Activated B cell treated with CpG ODN at 0.5 μM for 24 hours (primary cell): ENCODE data around the gene ADARB2. TPM values are rescaled to one million over a fixed set of nuclear protein-coding genes. Genes with fewer than 3 reads are reported as not detected.

ENCODE experiments used
- ATAC-seq: fragments of 200-7000 bp; cut with Tn5 transposase; one replicate; pipeline ENCODE4 v1.10.0; 2021; ENCODE audit warnings: low read depth, mild to moderate bottlenecking, moderate library complexity
- CTCF ChIA-PET: fragments of 350-600 bp; sonication (Branson Sonifier 250); formaldehyde crosslinking; loops from one replicate; lab custom pipeline; 2021; ENCODE audit warnings: antibody characterized with exemption; lab: Charles Lee
- POLR2A ChIA-PET: fragments of 350-600 bp; sonication (Branson Sonifier 250); formaldehyde crosslinking; loops from one replicate; lab custom pipeline; 2021; ENCODE audit warnings: antibody characterized with exemption; lab: Charles Lee
- DNase-seq: peaks from one replicate; pipeline ENCODE4 v3.0.0; 2022
- H3K27ac Mint-ChIP-seq: one replicate; pipeline ENCODE4 v1.8.0; 2020; ENCODE audit warnings: mixed read lengths
- H3K27me3 Mint-ChIP-seq: one replicate; pipeline ENCODE4 v1.8.0; 2021; ENCODE audit warnings: mixed read lengths
- H3K36me3 Mint-ChIP-seq: one replicate; pipeline ENCODE4 v1.8.0; 2021; ENCODE audit warnings: low read depth, mixed read lengths
- H3K4me1 Mint-ChIP-seq: one replicate; pipeline ENCODE4 v1.8.0; 2021; ENCODE audit warnings: mixed read lengths
- H3K4me3 Mint-ChIP-seq: one replicate; pipeline ENCODE4 v1.8.0; 2020; ENCODE audit warnings: mild to moderate bottlenecking, mixed read lengths
- H3K9me3 Mint-ChIP-seq: one replicate; pipeline ENCODE4 v1.8.0; 2020; ENCODE audit warnings: mixed read lengths
- CTCF ChIP-seq: fragments of 200-600 bp; IDR thresholded peaks from one replicate; pipeline ENCODE4 v1.8.0; 2022; ENCODE audit warnings: antibody characterized with exemption, mild to moderate bottlenecking
- intact Hi-C: fragments of 100-400 bp; cut with micrococcal nuclease; formaldehyde crosslinking; loops from one replicate; pipeline ENCODE4 v1.15.1; 2024
- total RNA-seq: library from RNA; stranded (reverse); gene quantifications from 2 replicates; pipeline ENCODE4 v1.2.3, GENCODE V29; 2022

ADARB2 gene
- total RNA-seq, 1 donor from 2014 or later: 0.11 TPM

GRCh38 chr10:1577373-1577770 lies 160.0 kb downstream of the ADARB2 start:
- no peak for TF ChIP-seq CTCF
- ChIA-PET POLR2A (interaction anchor here (0.6 to 1.0 kb wide), 3 partner anchors 85 to 151 kb away, joined by 3 read pairs; no protein-coding TSS in a partner anchor), CTCF (no interaction called here)
- H3K27ac Mint-ChIP-seq: no peak overlapping the region
- H3K27me3 Mint-ChIP-seq: peaks cover 6% of the 10 kb centered on the region
- ATAC-seq (peak; percentile 67), DNase-seq (no peak)
- intact Hi-C loops: loop anchor here (1.0 kb wide), 3 partner anchors 85 to 152 kb away; no protein-coding TSS in a partner anchor
- no peak overlapping the region for H3K4me3 Mint-ChIP-seq
- peaks cover 66% of the 10 kb centered on the region for H3K4me1 Mint-ChIP-seq
- H3K36me3 Mint-ChIP-seq: no peaks in the 10 kb centered on the region
- no peaks in the 10 kb centered on the region for H3K9me3 Mint-ChIP-seq

- ChIA-PET CTCF (no interaction called here), POLR2A (interaction anchor here (0.6 to 1.0 kb wide), 3 partner anchors 85 to 151 kb away, joined by 3 read pairs; no protein-coding TSS in a partner anchor)
- TF ChIP-seq CTCF: no peak
- peaks cover 12% of the 10 kb centered on the region for H3K27me3 Mint-ChIP-seq
- H3K4me1 Mint-ChIP-seq: peaks cover 71% of the 10 kb centered on the region
- no peak for DNase-seq
- peak; percentile 70 for ATAC-seq
- intact Hi-C loops: loop anchor here (1.0 kb wide), 3 partner anchors 86 to 151 kb away; no protein-coding TSS in a partner anchor
- no peaks in the 10 kb centered on the region for H3K36me3 Mint-ChIP-seq
- H3K9me3 Mint-ChIP-seq: no peaks in the 10 kb centered on the region
- H3K27ac Mint-ChIP-seq: no peak overlapping the region
- H3K4me3 Mint-ChIP-seq: no peak overlapping the region
These were observed 160.6 kb downstream of the ADARB2 start for GRCh38 chr10:1576467-1577372.

GRCh38 chr10:1575481-1576244 lies 161.7 kb downstream of the ADARB2 start:
- POLR2A ChIA-PET: no interaction called here
- TF ChIP-seq CTCF: no peak
- no peak overlapping the region for H3K27ac Mint-ChIP-seq
- H3K36me3 Mint-ChIP-seq: no peaks in the 10 kb centered on the region
- ATAC-seq (no peak), DNase-seq (no peak)
- CTCF ChIA-PET: no interaction called here
- peaks cover 62% of the 10 kb centered on the region for H3K4me1 Mint-ChIP-seq
- no peaks in the 10 kb centered on the region for H3K9me3 Mint-ChIP-seq
- H3K4me3 Mint-ChIP-seq: no peak overlapping the region
- intact Hi-C loops: no loop called here
- H3K27me3 Mint-ChIP-seq: peaks cover 17% of the 10 kb centered on the region

- H3K4me1 Mint-ChIP-seq: peaks cover 58% of the 10 kb centered on the region
- TF ChIP-seq CTCF: no peak
- DNase-seq: no peak
- H3K27ac Mint-ChIP-seq: no peak overlapping the region
- H3K9me3 Mint-ChIP-seq: no peaks in the 10 kb centered on the region
- no peak for ATAC-seq
- intact Hi-C loops: no loop called here
- CTCF ChIA-PET: no interaction called here
- H3K4me3 Mint-ChIP-seq: no peak overlapping the region
- peaks cover 23% of the 10 kb centered on the region for H3K27me3 Mint-ChIP-seq
- POLR2A ChIA-PET: no interaction called here
- H3K36me3 Mint-ChIP-seq: no peaks in the 10 kb centered on the region
These were observed 162.6 kb downstream of the ADARB2 start for GRCh38 chr10:1574719-1575118.

- no peaks in the 10 kb centered on the region for H3K9me3 Mint-ChIP-seq
- intact Hi-C loops: no loop called here
- no peak for ATAC-seq
- H3K27ac Mint-ChIP-seq: no peak overlapping the region
- no peak for TF ChIP-seq CTCF
- H3K36me3 Mint-ChIP-seq: no peaks in the 10 kb centered on the region
- CTCF ChIA-PET: no interaction called here
- H3K4me1 Mint-ChIP-seq: peaks cover 50% of the 10 kb centered on the region
- no peak for DNase-seq
- H3K4me3 Mint-ChIP-seq: no peak overlapping the region
- H3K27me3 Mint-ChIP-seq: peaks cover 23% of the 10 kb centered on the region
- POLR2A ChIA-PET: no interaction called here
These were observed 163.3 kb downstream of the ADARB2 start for GRCh38 chr10:1573981-1574380.
